Stimulated activated memory B cell treated with anti-CD40 and anti-IgM and Interleukin-4, amounts not matched to agents 10 μg/mL and 1 μg/mL and 100 μg/mL, for 72 hours (primary cell): ENCODE results near the gene ACSF3.
"Not testable (repeated sequence)": the region's sequence is repeated elsewhere in the genome, so short reads cannot be mapped to it uniquely, and the experiment has no call there.

Source experiments
- ATAC-seq: fragments of 150-1000 bp; cut with Tn5 transposase; 2 replicates; pipeline ENCODE4 v1.10.0; 2021
- H3K27ac Mint-ChIP-seq: one replicate; pipeline ENCODE4 v1.8.0; 2022; ENCODE audit warnings: mild to moderate bottlenecking, mixed read lengths
- H3K27me3 Mint-ChIP-seq: one replicate; pipeline ENCODE4 v1.8.0; 2022; ENCODE audit warnings: mixed read lengths
- H3K36me3 Mint-ChIP-seq: one replicate; pipeline ENCODE4 v1.8.0; 2022; ENCODE audit warnings: mixed read lengths
- H3K4me1 Mint-ChIP-seq: one replicate; pipeline ENCODE4 v1.8.0; 2022; ENCODE audit warnings: mixed read lengths
- H3K4me3 Mint-ChIP-seq: one replicate; pipeline ENCODE4 v1.8.0; 2022; ENCODE audit warnings: mild to moderate bottlenecking, moderate library complexity, mixed read lengths
- H3K9me3 Mint-ChIP-seq: one replicate; pipeline ENCODE4 v1.8.0; 2022; ENCODE audit warnings: mixed read lengths

The ACSF3 gene

DNA sequence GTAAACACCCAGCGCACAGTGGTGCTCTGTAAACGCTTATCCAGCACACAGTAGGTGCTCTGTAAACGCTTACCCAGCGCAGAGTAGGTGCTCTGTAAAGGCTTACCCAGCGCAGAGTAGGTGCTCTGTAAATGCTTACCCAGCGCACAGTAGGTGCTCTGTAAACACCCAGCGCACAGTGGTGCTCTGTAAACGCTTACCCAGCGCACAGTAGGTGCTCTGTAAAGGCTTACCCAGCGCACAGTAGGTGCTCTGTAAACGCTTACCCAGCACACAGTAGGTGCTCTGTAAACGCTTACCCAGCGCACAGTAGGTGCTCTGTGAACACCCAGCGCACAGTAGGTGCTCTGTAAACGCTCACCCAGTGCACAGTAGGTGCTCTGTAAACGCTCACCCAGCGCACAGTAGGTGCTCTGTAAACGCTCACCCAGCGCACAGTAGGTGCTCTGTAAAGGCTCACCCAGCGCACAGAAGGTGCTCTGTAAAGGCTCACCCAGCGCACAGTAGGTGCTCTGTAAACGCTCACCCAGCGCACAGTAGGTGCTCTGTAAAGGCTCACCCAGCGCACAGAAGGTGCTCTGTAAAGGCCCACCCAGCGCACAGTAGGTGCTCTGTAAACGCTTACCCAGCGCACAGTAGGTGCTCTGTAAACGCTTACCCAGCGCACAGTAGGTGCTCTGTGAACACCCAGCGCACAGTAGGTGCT lies 92.4 kb downstream of the ACSF3 start:
- not testable (repeated sequence) for H3K4me3 Mint-ChIP-seq, ATAC-seq, H3K9me3 Mint-ChIP-seq, H3K36me3 Mint-ChIP-seq, H3K27ac Mint-ChIP-seq, H3K4me1 Mint-ChIP-seq
- peaks cover 10% of the 10 kb centered on the region for H3K27me3 Mint-ChIP-seq

DNA sequence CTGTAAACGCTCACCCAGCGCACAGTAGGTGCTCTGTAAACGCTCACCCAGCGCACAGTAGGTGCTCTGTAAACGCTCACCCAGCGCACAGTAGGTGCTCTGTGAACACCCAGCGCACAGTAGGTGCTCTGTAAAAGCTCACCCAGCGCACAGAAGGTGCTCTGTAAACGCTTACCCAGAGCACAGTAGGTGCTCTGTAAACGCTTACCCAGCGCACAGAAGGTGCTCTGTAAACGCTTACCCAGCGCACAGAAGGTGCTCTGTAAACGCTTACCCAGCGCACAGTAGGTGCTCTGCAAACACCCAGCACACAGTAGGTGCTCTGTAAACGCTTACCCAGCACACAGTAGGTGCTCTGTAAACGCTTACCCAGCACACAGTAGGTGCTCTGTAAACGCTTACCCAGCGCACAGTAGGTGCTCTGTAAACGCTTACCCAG lies 93.0 kb downstream of the ACSF3 start:
- not testable (repeated sequence) for H3K9me3 Mint-ChIP-seq, H3K4me3 Mint-ChIP-seq, H3K4me1 Mint-ChIP-seq, H3K27ac Mint-ChIP-seq, H3K27me3 Mint-ChIP-seq, H3K36me3 Mint-ChIP-seq, ATAC-seq

DNA sequence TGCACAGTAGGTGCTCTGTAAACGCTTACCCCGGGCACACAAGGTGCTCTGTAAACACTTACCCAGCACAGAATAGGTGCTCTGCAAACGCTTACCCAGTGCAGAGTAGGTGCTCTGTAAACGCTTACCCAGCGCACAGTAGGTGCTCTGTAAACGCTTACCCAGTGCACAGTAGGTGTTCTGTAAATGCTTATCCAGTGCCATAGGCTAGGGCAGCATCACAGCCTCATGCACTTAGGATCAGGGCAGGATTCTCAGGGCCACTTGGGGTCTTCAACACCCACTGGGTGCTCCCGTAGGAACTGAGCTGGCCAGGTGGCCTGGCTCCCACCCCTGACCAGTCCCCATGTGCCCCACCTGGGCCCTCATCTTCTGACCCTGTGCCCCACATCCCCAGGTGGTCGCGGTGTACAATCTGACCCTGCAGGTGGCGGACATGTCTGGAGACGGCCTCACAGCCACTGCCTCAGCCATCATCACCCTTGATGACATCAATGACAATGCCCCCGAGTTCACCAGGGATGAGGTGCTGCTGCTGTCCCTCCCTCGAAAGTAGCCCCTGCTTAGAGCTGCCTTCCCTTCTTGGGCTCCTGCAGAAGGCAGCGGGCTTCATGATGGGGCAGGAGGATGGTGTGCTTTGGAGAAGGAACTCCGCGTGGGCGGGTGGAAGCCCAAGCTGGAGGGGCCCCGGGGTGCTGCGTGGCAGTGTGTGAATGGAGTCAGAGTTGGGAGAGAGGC lies 93.5 kb downstream of the ACSF3 start:
- Mint-ChIP-seq H3K4me1 (no peaks in the 10 kb centered on the region), H3K4me3 (no peak overlapping the region), H3K27ac (no peak overlapping the region), H3K27me3 (no peaks in the 10 kb centered on the region), H3K36me3 (no peaks in the 10 kb centered on the region), H3K9me3 (no peaks in the 10 kb centered on the region)
- peak; percentile 49 for ATAC-seq

DNA sequence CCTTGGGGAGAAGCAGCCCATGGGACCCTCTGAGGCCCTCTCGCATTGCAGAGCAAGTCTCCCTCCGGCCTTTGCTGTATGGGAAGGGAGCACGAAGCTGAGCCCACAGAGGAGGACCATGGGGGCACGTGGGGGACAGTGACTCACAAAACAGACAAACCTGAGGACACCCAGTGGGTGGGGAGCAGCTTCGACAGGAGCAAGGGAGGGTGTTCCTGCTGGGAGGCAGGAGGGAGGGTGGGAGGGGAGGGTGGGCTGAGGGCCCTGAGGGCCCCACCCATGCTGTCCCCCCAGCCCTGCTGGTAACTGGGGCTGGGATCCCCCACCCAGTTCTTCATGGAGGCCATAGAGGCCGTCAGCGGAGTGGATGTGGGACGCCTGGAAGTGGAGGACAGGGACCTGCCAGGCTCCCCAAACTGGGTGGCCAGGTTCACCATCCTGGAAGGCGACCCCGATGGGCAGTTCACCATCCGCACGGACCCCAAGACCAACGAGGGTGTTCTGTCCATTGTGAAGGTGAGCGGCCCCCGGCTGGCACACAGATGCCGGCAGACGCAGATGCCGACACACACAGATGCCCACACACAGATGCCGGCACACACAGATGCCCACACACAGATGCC lies 94.2 kb downstream of the ACSF3 start:
- H3K4me3 Mint-ChIP-seq = no peak overlapping the region
- H3K36me3 Mint-ChIP-seq = no peaks in the 10 kb centered on the region
- no peaks in the 10 kb centered on the region for H3K27me3 Mint-ChIP-seq
- no peak overlapping the region for H3K27ac Mint-ChIP-seq
- H3K4me1 Mint-ChIP-seq = no peaks in the 10 kb centered on the region
- peak; percentile 18 for ATAC-seq
- H3K9me3 Mint-ChIP-seq = no peaks in the 10 kb centered on the region

DNA sequence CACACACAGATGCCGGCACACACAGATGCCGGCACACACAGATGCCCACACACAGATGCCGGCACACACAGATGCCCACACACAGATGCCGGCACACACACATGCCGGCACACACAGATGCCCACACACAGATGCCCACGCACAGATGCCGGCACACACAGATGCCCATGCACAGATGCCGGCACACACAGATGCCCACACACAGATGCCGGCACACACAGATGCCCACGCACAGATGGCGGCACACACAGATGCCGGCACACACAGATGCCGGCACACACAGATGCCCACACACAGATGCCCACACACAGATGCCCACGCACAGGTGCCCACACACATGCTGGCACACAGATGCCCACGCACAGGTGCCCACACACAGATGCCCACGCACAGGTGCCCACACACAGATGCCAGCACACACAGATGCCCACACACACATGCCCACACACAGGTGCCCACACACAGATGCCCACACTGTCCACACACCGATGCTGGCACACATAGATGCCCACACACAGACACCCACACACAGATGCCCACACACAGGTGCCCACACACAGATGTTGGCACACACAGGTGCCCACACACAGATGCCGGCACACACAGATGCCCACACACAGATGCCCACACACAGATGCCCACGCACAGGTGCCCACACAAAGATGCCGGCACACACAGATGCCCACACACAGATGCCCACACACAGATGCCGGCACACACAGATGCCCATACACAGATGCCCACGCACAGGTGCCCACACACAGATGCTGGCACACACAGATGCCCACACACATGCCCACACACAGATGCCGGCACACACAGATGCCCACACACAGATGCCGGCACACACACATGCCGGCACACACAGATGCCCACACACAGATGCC lies 95.1 kb downstream of the ACSF3 start:
- H3K27me3 Mint-ChIP-seq, H3K9me3 Mint-ChIP-seq, ATAC-seq, H3K4me3 Mint-ChIP-seq, H3K4me1 Mint-ChIP-seq, H3K36me3 Mint-ChIP-seq, H3K27ac Mint-ChIP-seq: not testable (repeated sequence)

DNA sequence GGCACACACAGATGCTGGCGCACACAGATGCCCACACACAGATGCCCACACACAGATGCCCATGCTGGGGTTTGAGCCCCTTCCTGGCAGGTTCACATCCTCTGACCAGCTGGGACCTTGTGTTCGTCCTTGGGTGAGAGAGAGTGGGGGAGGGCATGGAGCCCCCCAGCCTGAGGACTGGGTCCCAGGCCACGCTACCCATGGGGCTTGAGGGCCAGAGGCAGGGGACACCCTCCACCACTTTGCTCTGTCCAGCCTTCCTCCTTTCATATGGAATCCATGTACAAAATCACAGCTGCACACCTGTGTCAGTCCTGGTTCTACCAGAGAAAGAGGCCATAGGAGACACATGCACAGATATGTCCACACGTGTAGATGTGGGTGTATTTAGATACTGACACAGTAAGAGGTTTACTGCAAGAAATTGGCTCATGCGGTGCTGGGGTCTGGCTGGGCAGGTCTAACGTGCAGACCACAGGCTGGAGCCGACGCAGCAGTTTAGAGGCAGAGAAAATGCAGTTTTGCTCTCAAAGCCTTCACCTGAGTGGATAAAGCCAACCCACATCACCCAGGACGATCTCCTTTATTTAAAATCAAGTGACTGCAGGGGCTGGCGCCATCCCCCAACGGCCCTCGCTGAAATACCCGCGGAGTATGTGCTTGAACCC lies 95.8 kb downstream of the ACSF3 start:
- no peaks in the 10 kb centered on the region for H3K4me1 Mint-ChIP-seq
- no peak overlapping the region for H3K27ac Mint-ChIP-seq
- H3K36me3 Mint-ChIP-seq = no peaks in the 10 kb centered on the region
- H3K9me3 Mint-ChIP-seq = no peaks in the 10 kb centered on the region
- ATAC-seq = no peak
- no peak overlapping the region for H3K4me3 Mint-ChIP-seq
- no peaks in the 10 kb centered on the region for H3K27me3 Mint-ChIP-seq

DNA sequence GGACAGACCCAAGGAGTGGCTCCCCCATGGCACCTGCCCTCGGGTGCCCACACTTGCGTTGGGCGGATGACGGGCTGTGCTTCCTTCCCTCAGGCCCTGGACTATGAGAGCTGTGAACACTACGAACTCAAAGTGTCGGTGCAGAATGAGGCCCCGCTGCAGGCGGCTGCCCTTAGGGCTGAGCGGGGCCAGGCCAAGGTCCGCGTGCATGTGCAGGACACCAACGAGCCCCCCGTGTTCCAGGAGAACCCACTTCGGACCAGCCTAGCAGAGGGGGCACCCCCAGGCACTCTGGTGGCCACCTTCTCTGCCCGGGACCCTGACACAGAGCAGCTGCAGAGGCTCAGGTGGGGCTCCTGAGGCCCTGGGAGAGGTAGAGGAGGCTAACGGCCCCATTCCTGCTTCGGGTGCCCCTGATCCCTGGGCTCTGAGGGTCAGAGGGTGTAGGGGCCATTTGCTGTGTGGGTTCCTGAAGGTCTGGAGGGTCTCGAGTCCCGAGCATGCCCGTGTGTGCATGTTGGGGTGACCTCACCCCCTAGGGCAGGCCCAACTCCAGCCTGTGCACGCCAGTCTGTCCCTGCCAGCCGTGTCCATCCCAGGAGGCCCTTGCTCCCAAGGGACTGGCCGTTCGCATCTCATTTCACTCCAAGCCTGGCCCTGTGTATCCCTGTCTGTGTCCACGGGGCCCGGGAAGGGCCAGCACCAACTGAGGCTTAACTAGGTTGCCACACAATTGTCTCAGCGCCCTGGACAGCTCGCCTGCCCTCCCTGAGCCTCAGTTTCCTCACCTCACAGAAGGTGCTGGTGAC lies 96.7 kb downstream of the ACSF3 start:
- H3K27me3 Mint-ChIP-seq = no peaks in the 10 kb centered on the region
- no peaks in the 10 kb centered on the region for H3K36me3 Mint-ChIP-seq
- ATAC-seq = no peak
- H3K27ac Mint-ChIP-seq = no peak overlapping the region
- H3K4me1 Mint-ChIP-seq = no peaks in the 10 kb centered on the region
- no peak overlapping the region for H3K4me3 Mint-ChIP-seq
- no peaks in the 10 kb centered on the region for H3K9me3 Mint-ChIP-seq

DNA sequence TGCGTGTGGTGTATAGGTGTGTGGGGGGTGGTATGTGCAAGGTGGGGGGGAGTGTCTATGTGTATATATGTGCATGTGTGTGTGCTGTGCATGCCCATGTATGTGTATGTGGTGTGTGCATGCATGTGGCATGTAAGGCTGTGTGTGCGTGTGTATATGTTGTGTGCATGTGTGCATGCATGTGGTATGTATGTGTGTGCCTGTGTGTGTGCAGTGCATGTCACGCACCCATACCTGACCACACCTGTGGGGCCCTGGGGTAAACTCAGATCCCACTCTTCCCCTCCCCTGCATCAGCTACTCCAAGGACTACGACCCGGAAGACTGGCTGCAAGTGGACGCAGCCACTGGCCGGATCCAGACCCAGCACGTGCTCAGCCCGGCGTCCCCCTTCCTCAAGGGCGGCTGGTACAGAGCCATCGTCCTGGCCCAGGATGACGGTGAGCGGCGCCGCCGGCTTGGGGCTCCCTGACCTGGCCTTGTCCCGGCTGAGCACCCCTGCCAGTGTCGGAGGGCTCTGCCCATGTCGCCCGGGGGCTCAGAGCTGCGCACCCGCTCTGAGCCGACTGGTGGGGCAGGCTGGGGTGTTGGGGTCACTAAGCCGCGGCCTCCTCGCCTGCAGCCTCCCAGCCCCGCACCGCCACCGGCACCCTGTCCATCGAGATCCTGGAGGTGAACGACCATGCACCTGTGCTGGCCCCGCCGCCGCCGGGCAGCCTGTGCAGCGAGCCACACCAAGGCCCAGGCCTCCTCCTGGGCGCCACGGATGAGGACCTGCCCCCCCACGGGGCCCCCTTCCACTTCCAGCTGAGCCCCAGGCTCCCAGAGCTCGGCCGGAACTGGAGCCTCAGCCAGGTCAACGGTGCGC lies 97.6 kb downstream of the ACSF3 start:
- Mint-ChIP-seq H3K36me3 (no peaks in the 10 kb centered on the region), H3K9me3 (no peaks in the 10 kb centered on the region), H3K27ac (no peak overlapping the region), H3K4me1 (no peaks in the 10 kb centered on the region), H3K27me3 (no peaks in the 10 kb centered on the region), H3K4me3 (no peak overlapping the region)
- no peak for ATAC-seq

DNA sequence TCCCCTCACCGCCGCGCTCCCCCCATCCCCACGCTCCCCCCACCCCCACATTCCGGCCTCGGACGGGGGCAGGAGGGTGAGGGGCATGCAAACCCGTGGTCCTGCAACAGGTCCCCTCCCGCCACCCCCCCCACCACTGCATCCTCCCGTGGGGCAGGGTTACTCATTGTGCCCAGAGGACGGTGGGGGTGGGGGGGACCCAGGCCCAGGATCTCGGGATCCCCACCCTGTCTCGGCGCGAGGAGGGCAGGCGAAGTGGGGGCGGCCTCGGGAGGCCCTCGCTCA lies 98.2 kb downstream of the ACSF3 start:
- H3K4me1 Mint-ChIP-seq = no peaks in the 10 kb centered on the region

DNA sequence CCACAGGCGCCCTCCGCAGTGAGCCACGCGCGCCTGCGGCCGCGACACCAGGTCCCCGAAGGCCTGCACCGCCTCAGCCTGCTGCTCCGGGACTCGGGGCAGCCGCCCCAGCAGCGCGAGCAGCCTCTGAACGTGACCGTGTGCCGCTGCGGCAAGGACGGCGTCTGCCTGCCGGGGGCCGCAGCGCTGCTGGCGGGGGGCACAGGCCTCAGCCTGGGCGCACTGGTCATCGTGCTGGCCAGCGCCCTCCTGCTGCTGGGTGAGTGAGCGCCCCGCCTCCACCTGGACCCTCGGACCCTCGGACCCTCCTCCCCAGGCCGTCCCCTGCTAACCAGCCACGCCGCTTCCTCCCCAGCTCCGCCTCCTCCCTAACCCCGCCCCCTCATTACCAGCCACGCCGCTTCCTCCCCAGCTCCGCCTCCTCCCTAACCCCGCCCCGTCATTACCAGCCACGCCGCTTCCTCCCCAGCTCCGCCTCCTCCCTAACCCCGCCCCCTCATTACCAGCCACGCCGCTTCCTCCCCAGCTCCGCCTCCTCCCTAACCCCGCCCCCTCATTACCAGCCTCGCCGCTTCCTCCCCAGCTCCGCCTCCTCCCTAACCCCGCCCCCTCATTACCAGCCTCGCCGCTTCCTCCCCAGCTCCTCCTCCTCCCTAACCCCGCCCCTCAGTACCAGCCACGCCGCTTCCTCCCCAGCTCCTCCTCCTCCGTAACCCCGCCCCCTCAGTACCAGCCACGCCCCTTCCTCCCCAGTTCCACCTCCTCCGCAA lies 98.7 kb downstream of the ACSF3 start:
- H3K4me3 Mint-ChIP-seq, H3K4me1 Mint-ChIP-seq, H3K27ac Mint-ChIP-seq, H3K9me3 Mint-ChIP-seq, H3K36me3 Mint-ChIP-seq, H3K27me3 Mint-ChIP-seq: not testable (repeated sequence)
- peak; percentile 19 for ATAC-seq

More for the DNA sequence above, 98.2 kb downstream of the ACSF3 start:
- Mint-ChIP-seq H3K9me3 (no peaks in the 10 kb centered on the region), H3K27me3 (peaks cover 2% of the 10 kb centered on the region), H3K4me3 (no peak overlapping the region), H3K27ac (no peak overlapping the region), H3K36me3 (no peaks in the 10 kb centered on the region)
- peak; percentile 1 for ATAC-seq

DNA sequence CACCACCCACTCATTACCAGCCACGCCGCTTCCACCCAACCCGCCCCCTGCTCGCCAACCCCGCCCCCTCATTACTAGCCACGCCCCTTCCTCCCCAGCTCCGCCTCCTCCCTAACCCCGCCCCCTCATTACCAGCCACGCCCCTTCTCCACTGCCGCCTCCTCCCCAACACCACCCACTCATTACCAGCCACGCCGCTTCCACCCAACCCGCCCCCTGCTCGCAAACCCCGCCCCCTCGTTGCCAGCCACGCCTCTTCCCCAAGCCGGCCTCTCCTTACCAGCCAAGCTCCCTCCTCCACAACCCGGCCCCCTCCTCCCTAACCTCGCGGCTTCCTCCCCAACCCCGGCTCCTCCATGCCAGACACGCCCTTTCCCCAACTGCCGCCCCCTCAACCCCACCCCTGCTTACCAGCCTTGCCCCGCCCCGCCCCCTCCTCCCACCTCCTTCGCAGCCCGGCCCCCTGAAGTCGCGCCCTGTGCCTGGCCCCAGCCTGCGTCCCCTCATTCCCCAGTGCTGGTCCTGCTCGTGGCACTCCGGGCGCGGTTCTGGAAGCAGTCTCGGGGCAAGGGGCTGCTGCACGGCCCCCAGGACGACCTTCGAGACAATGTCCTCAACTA lies 99.4 kb downstream of the ACSF3 start:
- H3K27me3 Mint-ChIP-seq = peaks cover 14% of the 10 kb centered on the region
- no peak overlapping the region for H3K4me3 Mint-ChIP-seq
- no peaks in the 10 kb centered on the region for H3K9me3 Mint-ChIP-seq
- ATAC-seq = no peak
- H3K36me3 Mint-ChIP-seq = no peaks in the 10 kb centered on the region
- H3K27ac Mint-ChIP-seq = no peak overlapping the region
- H3K4me1 Mint-ChIP-seq = no peaks in the 10 kb centered on the region

DNA sequence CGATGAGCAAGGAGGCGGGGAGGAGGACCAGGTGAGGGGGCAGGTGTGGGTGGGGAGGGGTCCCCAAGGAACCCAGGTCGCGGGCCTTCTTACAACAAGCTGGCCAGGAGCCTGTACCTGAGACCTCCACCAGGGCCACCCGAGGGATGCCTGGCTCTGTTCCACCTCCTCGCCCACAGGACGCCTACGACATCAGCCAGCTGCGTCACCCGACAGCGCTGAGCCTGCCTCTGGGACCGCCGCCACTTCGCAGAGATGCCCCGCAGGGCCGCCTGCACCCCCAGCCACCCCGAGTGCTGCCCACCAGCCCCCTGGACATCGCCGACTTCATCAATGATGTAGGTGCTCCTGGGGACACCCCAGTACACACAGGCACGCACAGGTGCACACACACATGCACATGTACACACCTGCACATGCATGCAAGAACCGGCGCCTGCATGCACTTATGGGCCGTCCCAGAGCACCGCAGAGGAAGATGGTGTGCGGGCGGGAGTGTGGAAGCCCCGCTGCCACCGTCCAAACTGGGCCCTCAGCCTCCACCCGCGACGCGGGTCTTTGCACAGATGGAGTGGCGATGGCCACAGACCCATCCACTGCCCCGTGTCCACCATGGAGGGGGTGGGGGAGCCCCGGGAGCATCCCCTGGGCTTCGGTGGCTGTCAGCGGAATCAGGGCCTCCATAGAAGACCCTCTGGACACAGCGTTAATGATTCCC lies 100.1 kb downstream of the ACSF3 start:
- no peak for ATAC-seq
- no peaks in the 10 kb centered on the region for H3K36me3 Mint-ChIP-seq
- no peak overlapping the region for H3K4me3 Mint-ChIP-seq
- H3K9me3 Mint-ChIP-seq = no peaks in the 10 kb centered on the region
- peaks cover 19% of the 10 kb centered on the region for H3K27me3 Mint-ChIP-seq
- H3K4me1 Mint-ChIP-seq = no peaks in the 10 kb centered on the region
- no peak overlapping the region for H3K27ac Mint-ChIP-seq
